Activated CD4-positive, alpha-beta T cell treated with anti-CD3 and anti-CD28 coated beads, Interleukin-2, Interleukin-4, amounts not matched to agents 100 ng/mL and 50 ng/mL, durations not matched to agents 16 hours and 8 hours (primary cell): ENCODE results near the gene MRPL53.
A peak's percentile ranks its signal among the peaks of the same experiment; 100 is the strongest.
"Not testable (repeated sequence)": the region's sequence is repeated elsewhere in the genome, so short reads cannot be mapped to it uniquely, and the experiment has no call there.

Experiments used
- DNase-seq: peaks from one replicate; pipeline ENCODE4 v3.0.0-alpha.2; 2020; ENCODE audit warnings: low spot score

The MRPL53 gene

DNA sequence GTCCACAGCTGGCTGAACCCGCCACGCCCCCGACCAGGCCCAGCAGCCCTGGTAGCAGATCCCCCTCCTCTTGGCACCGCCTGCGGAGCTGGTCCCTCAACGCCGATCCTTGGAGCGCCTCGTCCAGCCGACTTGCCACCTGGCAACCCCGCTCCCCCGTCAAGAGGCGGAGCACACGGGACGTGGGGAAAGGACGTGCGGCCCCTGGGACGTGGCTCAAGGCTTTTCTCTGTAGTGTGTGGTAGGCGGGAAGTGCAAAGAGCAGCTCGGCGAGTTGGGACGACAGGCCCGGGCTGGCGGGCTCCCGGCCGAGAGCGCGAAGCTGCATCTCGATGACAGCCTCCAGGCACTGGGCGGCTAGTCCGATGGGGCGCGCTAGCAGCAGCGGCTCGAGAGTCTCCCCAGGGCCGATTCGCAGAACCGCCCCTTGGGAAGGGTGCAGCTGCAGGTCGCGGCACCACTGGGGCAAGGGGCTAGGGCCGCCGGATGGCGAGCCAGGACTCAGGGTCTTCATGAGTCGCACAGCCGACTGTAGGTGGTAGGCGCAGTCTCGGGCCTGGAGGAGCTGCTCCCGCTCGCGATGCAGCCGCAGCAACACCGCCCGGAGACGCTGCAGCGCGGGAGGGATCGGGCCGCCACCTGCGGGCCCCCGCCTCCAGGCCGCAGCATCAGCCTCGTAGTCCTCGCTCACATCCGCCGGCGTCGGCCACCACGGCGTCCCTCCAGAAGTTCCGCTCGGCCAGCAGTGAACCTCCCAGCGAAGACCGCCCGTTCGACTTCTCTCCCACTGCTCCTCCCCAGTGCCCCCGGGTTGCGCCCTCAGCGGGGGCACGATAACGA lies 9.7 kb upstream of the MRPL53 start:
- DNase-seq = no peak

DNA sequence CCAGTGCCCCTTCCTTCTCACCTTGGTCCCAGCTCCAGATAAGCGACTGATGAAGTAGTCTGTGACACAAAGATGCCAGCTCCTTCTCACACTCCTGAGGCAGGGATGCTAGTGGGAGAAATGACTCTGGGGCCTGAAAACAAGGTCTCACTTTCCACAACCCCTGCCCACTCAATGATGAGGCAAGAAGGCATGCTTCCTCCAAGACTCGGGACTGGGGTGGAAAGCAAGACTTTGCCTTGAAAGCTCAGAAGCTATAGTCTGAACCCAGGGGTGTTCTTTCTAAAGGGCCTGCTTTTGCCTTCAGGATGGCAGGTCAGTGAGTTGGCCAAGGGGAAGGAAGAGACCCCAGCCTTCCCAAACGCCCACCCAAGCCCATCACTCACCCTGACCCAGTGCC lies 9.0 kb upstream of the MRPL53 start:
- no peak for DNase-seq

GRCh38 chr2:74474899-74475298 lies 2.4 kb upstream of the MRPL53 start:
- no peak for DNase-seq

GRCh38 chr2:74474481-74474880 lies 2.0 kb upstream of the MRPL53 start:
- DNase-seq = no peak

DNA sequence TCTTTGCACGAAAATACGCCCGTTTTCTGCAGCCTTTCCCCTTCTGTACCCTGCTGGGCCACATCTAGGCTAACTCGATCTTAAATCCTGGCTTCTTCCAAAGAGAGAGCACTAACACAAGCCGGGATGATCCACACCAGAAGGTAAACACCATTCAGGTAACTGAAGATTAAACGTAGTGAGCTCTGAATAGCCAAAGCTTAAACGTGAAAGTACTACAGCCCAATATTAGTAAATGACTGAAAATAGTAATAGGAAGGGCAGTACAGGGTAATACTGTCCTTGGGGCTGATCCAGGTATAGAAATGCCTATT lies 422 bp upstream of the MRPL53 start:
- no peak for DNase-seq

DNA sequence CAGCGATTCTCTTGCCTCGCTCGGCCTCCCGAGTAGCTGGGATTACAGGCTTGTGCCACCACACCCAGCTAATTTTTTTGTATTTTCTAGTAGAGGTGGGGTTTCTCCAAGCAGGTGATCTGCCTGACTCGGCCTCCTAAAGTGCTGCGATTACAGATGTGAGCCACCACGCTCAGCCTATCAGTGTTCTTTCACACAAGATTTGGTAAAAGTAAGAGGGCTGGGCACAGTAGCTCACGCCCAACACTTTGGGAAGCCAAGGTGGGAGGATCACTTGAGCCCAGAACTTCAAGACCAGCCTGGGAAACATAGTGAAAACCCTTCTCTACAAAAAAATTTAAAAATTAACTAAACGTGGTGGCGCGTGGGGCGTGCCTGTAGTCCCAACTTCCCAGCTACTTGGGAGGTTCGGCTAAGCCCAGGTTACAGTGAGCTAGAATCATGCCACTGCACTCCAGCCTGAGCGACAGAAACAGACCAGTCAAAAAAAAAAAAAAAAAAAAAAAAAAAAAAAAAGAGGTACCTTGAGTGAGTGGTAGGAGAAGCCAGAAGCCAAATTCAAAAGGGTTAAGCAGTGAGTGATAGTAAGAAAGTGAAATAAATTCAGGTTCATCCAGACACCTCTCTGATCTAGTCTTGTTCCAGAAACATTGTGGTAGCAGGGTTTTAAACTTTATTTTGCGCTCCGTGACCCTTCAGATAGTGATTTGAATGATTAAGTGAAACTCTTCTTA lies 981 bp downstream of the MRPL53 start:
- no peak for DNase-seq

DNA sequence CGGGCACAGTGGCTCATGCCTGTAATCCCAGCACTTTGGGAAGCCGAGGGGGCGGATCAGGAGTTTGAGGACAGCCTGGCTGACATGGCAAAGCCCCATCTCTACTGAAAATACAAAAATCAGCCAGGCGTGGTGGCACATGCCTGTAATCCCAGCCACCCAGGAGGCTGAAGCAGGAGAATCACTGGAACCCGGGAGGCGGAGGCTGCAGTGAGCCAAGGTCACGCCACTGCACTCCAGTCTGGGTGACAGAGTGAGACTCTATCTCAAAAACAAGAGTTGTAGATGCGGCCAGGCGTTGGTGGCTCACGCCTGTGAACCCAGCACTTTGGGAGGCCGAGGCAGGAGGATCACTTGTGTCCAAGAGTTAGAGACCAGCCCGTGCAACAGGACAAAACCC lies 1.7 kb downstream of the MRPL53 start:
- DNase-seq = not testable (repeated sequence)

- no peak for DNase-seq
Observed at GRCh38 chr2:74464406-74464805, 8.1 kb downstream of the MRPL53 start.

DNA sequence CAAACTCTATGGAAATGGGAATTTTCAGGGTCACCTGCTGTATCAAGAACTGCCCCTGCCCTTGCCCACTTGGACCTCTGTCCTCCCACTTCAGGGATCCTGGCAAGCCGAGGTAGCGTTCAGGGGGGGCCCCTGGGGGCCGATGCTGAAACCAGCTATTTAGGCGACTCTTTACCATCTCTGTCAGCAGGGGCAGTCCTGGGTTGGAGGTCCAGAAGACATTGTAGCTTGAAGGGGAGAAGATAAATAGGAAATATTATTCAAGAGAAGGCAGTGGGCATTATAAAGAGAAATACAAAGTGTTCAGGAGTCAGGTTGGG lies 9.7 kb downstream of the MRPL53 start:
- DNase-seq = no peak

GRCh38 chr2:74462054-74462785 lies 10.3 kb downstream of the MRPL53 start:
- no peak for DNase-seq

DNA sequence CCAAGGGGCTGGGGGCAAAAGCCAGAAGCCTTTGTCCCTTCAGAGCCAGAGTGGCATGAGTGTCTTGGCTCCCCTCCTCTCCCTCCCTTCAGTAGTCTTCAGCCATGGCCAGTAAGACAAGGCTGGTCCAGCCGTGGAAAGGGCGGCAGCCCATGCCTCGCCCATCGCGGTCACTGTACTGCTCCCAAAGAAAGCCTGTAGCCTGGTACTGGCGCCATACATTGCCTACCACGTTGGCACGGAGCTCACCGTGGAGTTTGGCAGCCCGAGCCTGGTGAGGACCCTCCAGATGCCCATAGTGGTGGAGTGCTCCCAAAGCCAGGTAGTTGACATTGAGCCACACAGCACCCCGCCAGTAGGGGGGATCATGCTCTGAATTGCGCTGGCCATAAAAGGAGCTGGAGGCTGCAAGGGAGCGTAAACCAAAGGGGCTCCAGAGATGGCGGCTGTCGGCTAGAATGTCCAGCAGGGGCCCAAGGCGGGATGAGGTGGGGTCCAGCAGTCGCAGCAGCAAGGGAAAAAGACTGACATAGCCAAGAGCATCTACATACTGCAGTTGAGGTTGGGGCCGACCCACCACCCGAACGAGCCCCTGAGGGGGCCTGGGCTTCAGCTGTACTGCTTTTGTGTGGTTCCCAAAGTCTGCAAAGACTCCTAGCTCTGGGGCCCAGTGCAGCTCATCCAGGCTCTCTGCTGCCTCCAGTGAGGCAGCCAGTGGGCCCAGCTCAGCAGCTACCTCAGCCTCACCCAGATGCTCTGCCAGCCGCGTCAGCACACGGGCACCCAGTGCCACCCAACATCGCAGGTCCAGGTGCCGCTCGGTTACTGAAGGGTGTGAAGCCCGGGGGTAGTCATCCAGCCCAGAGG lies 11.1 kb downstream of the MRPL53 start:
- DNase-seq = no peak

- DNase-seq = not testable (repeated sequence)
Observed at GRCh38 chr2:74460187-74460586, 12.3 kb downstream of the MRPL53 start.

DNA sequence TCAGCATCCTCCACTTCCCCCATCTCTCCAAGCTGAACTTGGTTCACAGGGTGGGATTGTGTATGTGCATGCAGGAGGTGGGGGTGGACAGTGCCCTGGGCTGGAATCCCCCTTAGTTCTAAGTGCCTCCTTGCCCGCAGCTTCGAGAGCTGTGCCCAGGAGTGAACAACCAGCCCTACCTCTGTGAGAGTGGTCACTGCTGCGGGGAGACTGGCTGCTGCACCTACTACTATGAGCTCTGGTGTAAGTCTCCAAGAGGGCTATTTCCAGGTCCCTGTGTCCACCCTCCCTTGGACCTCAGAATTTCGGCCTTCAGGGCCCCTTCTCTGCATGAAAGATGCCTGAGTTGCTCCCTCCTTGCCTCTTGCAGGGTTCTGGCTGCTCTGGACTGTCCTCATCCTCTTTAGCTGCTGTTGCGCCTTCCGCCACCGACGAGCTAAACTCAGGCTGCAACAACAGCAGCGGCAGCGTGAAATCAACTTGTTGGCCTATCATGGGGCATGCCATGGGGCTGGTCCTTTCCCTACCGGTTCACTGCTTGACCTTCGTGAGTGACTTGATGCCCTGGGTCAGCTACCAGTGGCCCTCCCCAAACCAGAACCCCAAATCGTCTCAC lies 12.9 kb downstream of the MRPL53 start:
- DNase-seq = not testable (repeated sequence)

- no peak for DNase-seq
Observed at GRCh38 chr2:74458938-74459363, 13.5 kb downstream of the MRPL53 start.

- peak; percentile 100 for DNase-seq
Observed at GRCh38 chr2:74458132-74458937, 14.1 kb downstream of the MRPL53 start, which contains the start of gene WBP1. TSS of gene WBP1 (plus strand) at chr2:74458438. CDS start at chr2:74458603, 165 bp downstream.

DNA sequence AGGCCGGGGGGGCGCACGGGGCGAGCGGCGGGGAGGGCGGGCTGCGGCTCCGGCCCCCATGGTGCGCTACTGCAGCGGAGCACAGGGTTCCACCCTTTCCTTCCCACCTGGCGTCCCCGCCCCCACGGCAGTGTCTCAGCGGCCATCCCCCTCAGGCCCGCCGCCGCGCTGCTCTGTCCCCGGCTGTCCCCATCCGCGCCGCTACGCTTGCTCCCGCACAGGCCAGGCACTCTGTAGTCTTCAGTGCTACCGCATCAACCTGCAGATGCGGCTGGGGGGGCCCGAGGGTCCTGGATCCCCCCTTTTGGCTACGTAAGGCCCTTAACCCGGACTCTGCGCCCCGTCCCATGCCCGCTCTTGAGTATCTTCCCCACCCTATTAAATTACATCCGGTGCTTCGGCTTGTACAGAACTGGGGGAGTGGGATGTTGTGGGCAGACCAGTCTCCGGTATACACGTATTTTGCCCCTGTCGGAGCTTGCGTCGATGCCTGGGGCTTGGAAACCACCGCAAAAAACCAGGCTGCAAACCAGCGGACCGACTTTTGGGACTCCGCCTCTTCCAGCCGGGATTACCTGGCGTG lies 14.8 kb downstream of the MRPL53 start:
- DNase-seq = peak; percentile 77

GRCh38 chr2:74457129-74457548 lies 15.3 kb downstream of the MRPL53 start:
- DNase-seq = no peak

GRCh38 chr2:74454654-74455511 lies 17.6 kb downstream of the MRPL53 start, which contains the start of gene INO80B:
TSS of gene INO80B (plus strand) at chr2:74455087. CDS start at chr2:74455117, 30 bp downstream.
- peak; percentile 100 for DNase-seq

DNA sequence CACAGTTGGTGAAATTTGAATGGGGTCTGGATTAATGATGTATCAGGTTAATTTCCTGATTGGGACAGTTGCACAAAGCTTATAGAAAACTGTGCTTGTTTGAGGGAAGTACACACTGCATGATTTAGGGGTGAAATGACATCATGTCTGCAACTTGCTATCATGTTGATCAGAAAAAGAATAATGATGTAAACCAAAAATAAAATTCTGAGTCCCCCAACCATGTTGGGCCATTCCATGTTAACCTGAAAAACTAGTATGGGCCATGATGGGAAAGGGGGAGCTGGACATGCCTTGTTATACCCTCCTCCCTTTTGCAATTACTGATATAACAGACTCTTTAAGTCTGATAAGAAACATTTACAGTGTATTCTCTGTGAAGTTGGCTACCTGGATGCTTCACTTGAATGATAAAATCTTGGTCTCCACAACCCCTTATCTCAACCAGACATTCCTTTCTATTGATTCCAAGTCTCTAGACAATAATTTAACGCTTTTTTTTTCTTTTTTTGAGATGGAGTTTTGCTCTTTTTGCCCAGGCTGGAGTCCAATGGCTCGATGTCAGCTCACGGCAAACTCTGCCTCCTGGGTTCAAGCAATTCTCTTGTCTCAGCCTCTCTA lies 21.8 kb downstream of the MRPL53 start:
- no peak for DNase-seq
